ENCODE measurements around the gene VSTM2B.
"Not testable (repeated sequence)": the region's sequence is repeated elsewhere in the genome, so short reads cannot be mapped to it uniquely, and the experiment has no call there.

Gene VSTM2B

GRCh38 chr19:29525901-29526729 is at the start of gene VSTM2B:
Gene VSTM2B, plus strand, starts transcription at chr19:29525994. Its CDS starts 590 bp downstream, at chr19:29526584.
- peak; percentile 56 for DNase-seq

- DNase-seq, result no peak
Observed at GRCh38 chr19:29476528-29476927, 49.3 kb upstream of the VSTM2B start.

- no peak for DNase-seq
Observed at GRCh38 chr19:29477831-29478577, 47.8 kb upstream of the VSTM2B start.

GRCh38 chr19:29478578-29479565 is 46.9 kb upstream of the VSTM2B start:
- peak; percentile 79 for DNase-seq

GRCh38 chr19:29479941-29480340 is 45.9 kb upstream of the VSTM2B start:
- no peak for DNase-seq

GRCh38 chr19:29480507-29480906 is 45.3 kb upstream of the VSTM2B start:
- no peak for DNase-seq

- no peak for DNase-seq
Observed at GRCh38 chr19:29482855-29483640, 42.7 kb upstream of the VSTM2B start.

- DNase-seq, result no peak
Observed at GRCh38 chr19:29483641-29483920, 42.2 kb upstream of the VSTM2B start.

GRCh38 chr19:29483944-29484581 is 41.7 kb upstream of the VSTM2B start:
- no peak for DNase-seq

GRCh38 chr19:29484876-29485275 is 40.9 kb upstream of the VSTM2B start:
- no peak for DNase-seq

GRCh38 chr19:29485293-29485692 is 40.5 kb upstream of the VSTM2B start:
- DNase-seq, result no peak

- not testable (repeated sequence) for DNase-seq
Observed at GRCh38 chr19:29486961-29487360, 38.8 kb upstream of the VSTM2B start.

GRCh38 chr19:29487432-29487831 is 38.4 kb upstream of the VSTM2B start:
- no peak for DNase-seq

- no peak for DNase-seq
Observed at GRCh38 chr19:29488316-29488715, 37.5 kb upstream of the VSTM2B start.

- DNase-seq, result no peak
Observed at GRCh38 chr19:29489172-29489951, 36.4 kb upstream of the VSTM2B start.

GRCh38 chr19:29491491-29491890 is 34.3 kb upstream of the VSTM2B start:
- DNase-seq, result no peak

GRCh38 chr19:29491995-29492577 is 33.7 kb upstream of the VSTM2B start:
- DNase-seq, result no peak

- DNase-seq, result no peak
Observed at GRCh38 chr19:29492769-29493168, 33.0 kb upstream of the VSTM2B start.

- no peak for DNase-seq
Observed at GRCh38 chr19:29495091-29495490, 30.7 kb upstream of the VSTM2B start.

GRCh38 chr19:29495901-29496441 is 29.8 kb upstream of the VSTM2B start:
- DNase-seq, result no peak

All from NCI-H345 (cell line).